GM19452 (cell line): ENCODE measurements around the gene WWC2.

Experiments
- ATAC-seq: cut with Tn5 transposase; IDR thresholded peaks from one replicate; pipeline ENCODE4 v1.9.1; 2021; ENCODE audit not compliant: unreplicated experiment

The WWC2 gene

GRCh38 chr4:183326853-183327252 is 227.8 kb downstream of the WWC2 start:
- no peak for ATAC-seq

GRCh38 chr4:183327827-183328226 is 228.8 kb downstream of the WWC2 start:
- ATAC-seq: no peak

DNA sequence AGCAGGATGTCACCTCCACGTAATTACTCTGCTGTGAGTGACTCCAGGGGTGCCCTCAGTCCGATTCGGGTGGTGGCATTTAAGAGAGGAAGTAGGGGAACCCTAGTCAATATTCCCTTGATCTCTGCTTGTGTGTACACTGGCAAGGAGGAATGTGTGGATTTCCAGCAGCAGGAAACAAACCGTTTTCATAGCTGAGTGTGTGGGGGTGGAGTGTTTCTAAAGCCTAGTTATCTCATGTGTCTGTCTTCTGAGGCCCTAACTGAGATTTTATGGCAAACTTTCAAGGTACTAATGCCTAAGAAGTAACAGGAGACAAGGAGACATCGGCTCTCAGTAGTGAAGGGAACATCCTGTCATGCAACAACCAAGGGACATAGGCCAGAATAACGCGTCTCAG is 229.8 kb downstream of the WWC2 start:
- ATAC-seq: no peak

DNA sequence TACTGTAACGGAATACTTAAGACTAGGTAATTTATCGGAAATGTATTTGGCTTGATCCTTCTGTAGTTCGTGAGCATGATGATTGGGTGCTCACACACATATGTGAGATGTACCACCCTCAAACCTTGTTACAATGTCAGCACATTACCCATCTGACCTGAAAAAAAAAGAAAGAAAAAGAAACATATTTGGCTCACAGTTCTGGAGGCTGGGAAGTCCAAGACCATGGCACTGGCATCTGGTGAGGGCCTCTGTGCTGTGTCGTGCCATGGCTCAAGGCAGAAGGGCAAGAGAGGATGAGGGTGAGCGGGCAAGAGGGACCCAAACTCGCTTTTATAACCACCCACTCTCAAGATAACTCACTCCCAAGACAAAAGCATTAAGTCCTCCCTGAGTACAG is 230.2 kb downstream of the WWC2 start:
- no peak for ATAC-seq

- ATAC-seq: no peak
Measured at GRCh38 chr4:183329954-183330742, 231.1 kb downstream of the WWC2 start.

GRCh38 chr4:183330841-183331240 is 231.8 kb downstream of the WWC2 start:
- no peak for ATAC-seq

GRCh38 chr4:183332447-183332846 is 233.4 kb downstream of the WWC2 start:
- ATAC-seq: no peak

GRCh38 chr4:183333202-183333601 is 234.1 kb downstream of the WWC2 start:
- ATAC-seq: no peak

DNA sequence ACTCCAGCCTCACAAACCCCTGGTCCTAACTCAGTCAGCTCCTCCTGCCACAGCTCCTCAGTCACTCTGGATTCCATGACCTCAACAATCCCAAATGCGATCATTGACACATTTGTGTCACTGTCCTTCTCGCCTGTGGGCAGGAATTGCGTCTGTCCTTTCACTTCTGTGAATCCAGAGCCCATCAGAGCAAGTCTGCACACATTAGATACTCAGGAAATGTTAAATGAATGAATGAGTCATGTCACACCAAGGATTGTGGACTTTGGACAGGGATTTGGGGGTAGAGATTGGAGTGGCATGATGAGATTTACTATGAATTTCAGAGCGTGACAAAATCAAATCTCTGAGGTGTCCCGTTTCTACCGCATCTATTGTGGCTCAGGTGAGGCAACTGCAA is 234.9 kb downstream of the WWC2 start:
- no peak for ATAC-seq

DNA sequence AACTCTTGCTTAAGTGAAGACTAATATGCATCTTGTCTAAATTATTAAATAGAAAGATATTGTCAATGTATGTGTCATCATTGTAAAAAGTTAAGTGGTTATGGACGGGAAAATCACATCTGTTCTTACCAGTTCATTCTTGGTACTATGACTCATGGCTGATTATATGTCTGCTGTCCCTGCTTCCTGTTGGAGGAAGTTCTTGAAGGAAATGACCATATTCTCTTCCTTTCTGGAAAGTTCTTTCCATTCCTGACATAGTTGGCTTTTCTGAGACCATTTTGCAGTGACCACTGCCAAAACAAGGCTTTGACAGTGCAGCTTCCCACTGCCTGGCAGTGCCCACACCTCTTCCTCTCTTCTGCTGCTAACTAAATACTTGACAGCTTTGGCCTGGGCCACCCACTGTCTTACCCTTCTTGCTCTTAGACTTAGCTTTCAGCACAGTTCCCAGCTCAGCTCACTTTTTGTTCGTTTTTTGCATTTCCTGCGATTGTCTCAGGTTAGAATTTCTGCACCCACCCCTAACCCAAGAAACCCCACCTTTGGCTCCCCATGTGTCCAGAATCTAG is 236.4 kb downstream of the WWC2 start:
- ATAC-seq: no peak

DNA sequence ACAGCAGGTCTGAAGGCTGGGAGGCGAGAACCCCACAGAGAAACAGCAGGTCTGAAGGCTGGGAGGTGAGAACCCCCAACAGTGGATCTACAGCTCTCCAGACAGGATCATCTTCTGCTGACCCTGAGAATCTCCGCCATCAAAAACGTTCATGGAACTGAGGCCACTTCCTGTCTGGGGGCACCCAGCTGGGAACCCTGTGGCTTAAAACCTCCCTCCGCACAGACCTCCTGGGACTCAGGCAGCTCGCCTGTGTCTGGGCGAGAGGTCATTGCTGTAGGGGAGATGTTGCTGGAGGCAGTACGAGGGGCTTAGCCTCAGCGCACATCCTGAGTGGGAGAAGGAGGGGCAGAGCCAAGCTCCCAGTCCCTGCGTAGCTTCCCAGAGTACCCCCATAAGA is 238.3 kb downstream of the WWC2 start:
- ATAC-seq: no peak

GRCh38 chr4:183337833-183338232 is 238.8 kb downstream of the WWC2 start:
- no peak for ATAC-seq

DNA sequence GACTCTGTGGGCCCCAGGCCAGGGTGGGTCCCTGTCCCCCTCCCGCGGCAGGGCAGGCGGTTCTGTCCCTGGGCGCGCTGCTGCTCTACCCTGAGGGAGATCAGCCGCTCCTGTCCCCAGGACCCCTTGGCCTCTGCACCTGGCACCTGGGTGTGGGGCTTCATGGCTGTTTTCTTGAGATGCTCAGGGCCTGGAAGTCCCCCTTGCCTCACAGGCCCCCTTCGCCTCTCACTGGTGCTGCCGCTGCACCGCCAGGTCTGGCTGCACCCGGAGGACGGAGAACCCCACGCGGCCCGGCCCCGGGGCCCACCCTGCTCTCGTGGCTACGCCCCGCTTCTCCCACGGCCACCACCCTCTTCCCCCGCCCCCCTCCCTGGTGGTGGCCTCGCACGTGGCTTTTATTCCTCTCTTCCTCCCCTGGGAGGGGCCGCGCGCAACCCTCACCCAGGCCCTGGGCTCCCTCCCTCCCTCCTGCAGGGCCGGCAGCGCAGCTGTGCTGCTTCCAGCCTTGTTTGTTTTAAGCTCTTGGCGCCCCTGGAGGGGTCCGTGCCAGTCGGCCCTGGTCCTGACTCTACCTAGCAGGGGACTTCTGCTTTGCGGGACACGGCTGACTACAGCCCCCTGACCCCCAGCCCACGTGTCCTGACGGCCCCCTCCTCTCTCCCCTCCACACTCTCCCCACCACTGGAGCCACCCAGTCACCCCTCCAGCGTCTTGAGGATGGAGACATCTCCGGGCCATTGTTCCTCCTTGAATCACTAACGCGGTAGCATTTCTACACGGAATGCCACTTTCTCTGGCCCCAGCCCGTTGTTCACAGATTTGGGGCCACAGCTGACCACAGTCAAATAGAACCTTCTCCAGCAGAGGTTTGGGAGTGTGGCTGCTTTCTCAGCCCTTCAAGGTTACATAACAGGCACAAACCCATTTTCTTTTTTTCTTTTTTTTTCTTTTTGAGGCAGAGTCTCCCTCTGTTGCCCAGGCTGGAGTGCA is 243.8 kb downstream of the WWC2 start:
- ATAC-seq: no peak

DNA sequence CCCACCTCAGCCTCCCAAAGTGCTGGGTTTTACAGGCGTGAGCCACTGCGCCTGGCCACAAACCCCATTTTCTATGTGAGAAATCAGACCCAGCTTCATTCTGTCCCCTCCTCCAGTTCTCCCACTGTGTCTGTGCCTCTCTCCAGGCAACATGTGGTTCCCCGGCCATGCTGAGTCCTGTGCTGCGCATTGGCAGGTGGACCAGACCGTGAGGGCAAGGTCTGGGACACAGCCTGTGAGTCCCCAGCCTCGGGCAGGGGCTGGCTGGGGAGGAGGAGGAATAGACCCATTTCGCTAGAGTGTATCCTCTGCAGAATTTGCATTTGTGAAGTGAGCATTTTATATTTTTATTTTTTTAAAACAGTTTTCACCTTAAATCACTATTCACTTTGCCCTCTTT is 244.7 kb downstream of the WWC2 start:
- ATAC-seq: no peak

DNA sequence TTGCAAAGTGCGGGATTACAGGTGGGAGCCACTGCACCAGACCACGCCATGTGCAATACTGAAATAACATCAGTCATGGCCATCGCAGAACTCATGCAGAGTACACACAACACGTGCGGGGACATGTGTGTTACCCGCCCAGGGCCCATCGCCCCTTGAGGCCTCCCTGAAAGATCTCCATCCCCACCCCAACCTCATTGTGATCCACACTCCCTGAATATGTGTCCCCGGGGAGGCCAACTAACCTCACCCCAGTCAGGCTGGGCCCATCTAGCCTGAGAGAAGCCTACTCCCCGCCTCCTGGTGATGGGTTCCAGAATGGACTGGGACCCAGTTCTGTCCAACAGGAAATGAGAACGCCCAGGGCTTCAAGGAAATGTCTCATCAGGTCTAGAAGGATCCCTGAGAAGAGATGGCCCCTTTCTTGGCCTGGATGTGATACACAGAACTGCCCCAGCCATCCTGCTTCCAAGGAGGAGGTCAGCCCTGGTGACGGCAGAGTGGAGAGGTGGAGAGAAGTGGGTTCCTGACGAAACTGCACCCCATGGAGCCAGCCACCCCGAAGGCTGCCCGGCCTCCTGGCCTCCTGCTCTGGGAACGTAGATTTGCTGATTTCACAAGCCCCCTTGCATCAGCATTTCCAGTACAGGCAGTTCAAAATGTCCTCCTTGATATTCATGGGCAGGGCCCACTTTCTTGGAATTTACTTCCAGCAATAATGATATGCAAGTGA is 245.6 kb downstream of the WWC2 start:
- ATAC-seq: no peak

GRCh38 chr4:183345261-183345660 is 246.2 kb downstream of the WWC2 start:
- no peak for ATAC-seq

DNA sequence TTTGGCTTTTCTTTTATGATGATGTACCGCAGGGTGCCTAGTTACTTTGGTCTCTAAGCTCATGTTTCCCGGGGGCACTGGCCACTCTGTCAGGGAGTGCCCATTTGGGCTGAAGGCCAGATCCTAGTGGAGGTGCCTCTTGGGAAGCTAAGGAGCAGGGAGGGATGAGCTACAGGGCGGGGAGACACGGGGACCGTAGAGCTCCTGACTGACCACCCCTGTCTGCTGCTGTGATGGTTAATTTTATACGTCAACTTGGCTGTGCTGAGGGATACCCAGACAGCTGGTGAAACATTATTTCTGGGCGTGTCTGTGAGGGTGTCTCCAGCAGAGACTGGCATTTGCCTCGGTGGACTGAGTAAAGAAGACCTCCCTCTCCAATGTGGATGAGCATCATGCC is 248.1 kb downstream of the WWC2 start:
- no peak for ATAC-seq

DNA sequence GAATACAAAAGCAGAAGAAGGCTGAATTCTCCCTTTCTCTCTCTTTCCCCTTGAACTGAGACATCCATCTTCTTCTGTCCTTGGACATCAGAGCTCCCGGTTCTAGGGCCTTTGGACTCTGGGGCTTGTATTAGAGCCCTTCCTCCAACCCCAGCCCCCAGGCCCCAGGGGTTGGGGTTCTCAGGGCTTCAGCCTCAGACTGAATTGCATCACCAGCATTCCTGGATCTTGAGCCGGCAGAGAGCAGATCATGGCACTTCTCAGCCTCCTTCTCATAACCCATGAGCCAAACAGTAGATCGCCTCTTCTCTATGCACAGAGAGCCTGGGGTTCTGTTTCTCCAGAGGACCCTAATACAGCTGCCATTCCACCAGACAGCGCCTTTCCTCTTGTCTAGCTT is 248.5 kb downstream of the WWC2 start:
- no peak for ATAC-seq

DNA sequence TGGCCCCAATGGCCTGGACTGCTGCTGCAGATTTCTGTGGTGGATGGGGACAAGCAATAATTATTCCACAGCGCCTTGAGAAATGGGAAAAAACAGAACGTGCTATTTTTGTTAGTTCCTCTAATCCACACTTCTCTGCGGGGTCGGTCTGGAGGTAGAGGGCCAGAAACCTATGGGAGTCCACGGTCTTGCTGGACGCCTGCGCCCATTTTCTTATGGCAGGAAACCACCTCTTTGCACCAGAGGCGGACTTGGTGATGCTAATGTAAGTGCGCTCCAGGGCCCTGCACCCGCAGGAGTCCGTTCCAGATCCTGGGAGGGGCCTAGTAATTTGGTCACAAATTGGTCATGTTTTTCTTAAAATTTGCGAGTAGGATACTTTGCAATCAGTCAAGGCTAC is 249.1 kb downstream of the WWC2 start:
- ATAC-seq: no peak

DNA sequence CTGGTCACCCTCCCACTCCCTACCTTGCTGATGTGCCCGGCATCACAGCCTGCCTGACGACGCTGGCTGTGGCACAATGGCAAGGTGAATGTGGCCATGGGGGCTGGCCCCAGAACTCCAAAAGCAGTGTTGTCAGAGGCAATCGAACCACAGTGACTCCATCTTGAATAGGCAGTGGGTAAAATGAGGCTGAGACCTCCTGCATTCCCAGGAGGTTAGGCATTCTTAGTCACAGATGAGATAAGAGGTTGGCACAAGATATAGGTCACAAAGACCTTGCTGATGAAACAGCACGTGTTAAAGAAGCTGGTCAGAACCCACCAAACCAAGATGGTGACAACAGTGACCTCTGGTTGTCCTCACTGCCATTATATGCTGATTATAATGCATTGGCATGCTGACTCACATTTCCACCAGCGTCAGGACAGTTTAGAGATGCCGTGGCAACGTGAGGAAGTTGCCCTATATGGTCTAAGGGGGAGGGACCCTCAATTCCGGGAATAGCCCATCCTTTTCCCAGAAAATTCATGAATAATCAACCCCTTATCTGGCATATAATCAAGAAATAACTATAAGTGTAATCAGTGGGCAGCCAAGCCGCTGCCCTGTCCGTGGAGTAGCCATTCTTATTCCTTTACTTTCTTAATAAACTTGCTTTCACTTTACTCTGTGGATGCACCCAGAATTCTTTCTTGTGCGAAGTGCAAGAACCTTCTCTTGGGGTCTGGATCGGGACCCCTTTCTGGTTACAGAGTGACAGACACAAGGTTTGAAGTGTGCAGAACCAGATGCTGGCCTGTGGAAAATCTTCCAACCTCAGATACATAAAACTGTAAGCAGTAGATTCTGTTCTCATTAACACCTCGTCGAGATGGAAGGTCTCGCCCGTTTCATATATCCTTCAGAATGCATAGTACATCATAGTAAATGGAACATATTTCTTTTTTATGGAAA is 249.9 kb downstream of the WWC2 start:
- ATAC-seq: no peak
